NCI-H2171 (cell line): Measurements from ENCODE around the gene INSIG1.

ENCODE experiments used
- DNase-seq: peaks from one replicate; lab custom pipeline; 2025; lab: John Stamatoyannopoulos, UW

INSIG1 gene

GRCh38 chr7:155303039-155303593 is 5.4 kb downstream of the INSIG1 start:
- no peak for DNase-seq

DNA sequence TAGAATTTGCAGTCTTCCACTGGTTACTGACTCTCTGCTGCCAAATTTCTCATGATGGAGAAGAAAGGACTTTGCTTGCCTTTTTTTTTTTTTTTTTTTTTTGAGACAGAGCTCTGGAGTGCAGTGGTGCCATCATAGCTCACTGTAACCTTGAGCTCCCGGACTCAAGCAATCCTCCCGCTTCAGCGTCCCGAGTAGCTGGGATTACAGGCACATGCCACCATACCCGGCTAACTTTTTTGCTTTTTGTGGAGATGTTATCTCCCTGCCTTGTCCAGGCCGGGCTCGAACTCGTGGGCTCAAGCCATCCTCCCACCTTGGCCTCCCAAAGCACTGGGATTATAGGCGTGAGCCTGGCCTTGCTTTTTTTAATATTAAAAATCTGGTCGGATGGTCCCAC is 6.2 kb downstream of the INSIG1 start:
- DNase-seq, result no peak

GRCh38 chr7:155305231-155305904 is 7.7 kb downstream of the INSIG1 start:
- DNase-seq, result no peak

DNA sequence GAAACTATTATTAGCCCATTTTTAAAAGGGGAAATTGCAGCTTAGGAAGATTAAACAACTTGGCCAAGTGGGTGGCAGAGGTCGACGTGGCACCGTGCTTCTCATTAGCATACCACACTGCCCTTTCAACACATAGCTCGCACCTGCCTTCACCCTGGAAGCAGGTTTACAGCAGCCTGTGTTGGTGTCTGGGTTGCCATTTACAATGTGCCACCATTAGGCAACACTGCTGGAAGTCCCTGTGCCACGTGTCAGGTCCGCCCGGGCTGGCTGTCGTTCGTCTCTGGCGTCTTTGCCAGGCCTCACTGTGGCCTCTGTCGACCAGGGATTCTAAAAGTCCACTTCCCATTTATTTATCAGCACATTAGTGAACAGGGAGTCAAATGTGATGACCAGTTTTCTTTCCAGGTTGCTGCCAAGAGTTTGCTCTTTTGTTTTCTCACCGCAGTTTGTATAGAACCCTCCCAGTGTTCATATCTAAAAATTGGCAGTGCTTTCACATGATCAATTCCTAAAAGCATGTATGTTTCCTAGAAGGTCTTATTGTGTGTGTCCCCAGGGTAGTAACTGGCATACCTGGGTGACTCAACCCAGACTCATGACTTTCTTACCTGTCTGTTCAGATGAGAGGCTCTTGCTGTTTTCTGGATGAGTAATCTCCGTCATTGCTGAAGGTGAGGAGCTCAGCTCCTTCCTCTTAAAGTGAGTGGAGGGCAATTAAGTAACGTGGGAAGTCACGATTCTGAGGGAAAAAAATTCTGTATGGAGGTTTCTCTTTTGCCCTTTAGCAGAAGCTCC is 9.2 kb downstream of the INSIG1 start:
- no peak for DNase-seq

GRCh38 chr7:155308330-155309020 is 10.8 kb downstream of the INSIG1 start:
- no peak for DNase-seq

- DNase-seq, result no peak
Measured at GRCh38 chr7:155309021-155309338, 11.3 kb downstream of the INSIG1 start.

- no peak for DNase-seq
Measured at GRCh38 chr7:155310425-155311114, 12.9 kb downstream of the INSIG1 start.

DNA sequence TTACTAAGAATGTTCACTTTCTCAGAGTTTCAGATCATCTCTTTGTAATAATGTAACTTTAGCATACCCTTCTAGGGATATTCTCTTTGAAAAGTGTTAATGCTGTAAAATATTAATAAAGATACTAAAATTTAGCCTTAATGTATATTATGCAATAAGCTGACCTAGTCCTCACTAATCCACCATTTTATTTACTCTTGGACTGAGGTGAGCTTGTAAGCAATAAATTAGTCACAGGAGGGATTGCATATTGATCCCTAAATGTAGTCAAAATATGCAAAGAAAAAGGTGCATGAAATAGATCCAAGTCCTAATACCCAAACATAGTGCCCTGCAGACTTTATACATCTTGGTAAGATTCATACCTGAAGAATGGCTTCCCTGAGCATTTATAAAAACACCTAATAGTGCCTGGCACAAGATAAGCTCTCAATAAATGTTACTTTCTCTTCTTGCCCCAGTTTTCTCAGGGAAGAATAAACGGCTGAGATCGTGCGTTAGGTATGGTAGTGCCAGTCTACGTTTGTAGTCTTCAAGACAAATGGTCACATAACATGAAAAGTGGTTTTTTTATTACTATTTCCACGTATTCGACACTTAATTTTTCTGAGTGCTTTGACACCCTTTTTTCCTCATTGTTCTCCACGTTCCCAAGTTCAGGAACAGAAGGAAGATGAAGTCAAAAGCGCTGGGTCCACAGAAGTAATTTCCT is 14.3 kb downstream of the INSIG1 start:
- DNase-seq, result no peak

GRCh38 chr7:155312633-155313032 is 15.0 kb downstream of the INSIG1 start:
- DNase-seq, result no peak

- no peak for DNase-seq
Measured at GRCh38 chr7:155313096-155313495, 15.4 kb downstream of the INSIG1 start.

DNA sequence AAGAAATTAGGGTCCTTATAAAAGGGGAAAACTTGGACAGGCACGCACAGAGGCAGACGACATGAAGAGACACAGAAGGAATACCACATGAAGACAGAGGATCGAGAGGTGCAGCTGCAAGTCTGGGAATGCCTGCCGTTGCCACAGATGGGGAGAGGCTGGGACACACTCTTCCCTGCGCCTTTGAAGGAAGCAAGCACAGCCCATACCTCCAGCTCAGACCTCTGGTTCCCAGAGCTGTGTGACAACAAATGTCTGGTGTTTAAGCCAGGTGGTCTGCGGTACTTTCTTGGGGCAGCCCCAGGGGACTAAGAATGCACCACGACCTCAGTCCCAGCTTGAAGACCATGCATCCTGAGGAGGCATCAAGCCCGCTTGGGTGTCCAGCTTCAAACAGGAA is 18.3 kb downstream of the INSIG1 start:
- no peak for DNase-seq

- no peak for DNase-seq
Measured at GRCh38 chr7:155316427-155317113, 18.9 kb downstream of the INSIG1 start.

DNA sequence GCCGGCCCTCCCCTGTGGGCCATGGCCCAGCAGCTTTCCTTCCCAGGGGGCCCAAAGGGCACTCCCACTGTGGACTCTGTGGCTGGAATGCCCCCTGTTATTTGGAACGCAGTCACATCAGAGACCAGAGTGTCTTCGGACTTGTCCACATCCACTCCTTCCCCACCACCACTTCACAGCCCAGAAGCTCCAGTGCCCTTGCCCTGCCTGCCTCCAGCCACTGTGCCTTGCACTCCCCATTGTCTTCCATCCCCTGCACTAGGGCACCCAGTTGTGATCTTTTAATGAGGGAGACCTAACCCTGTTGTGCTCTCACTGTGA is 19.4 kb downstream of the INSIG1 start:
- no peak for DNase-seq

- DNase-seq, result no peak
Measured at GRCh38 chr7:155318245-155318644, 20.6 kb downstream of the INSIG1 start.

- DNase-seq, result no peak
Measured at GRCh38 chr7:155322530-155322929, 24.9 kb downstream of the INSIG1 start.

GRCh38 chr7:155323001-155323638 is 25.4 kb downstream of the INSIG1 start:
- DNase-seq, result no peak

- no peak for DNase-seq
Measured at GRCh38 chr7:155324012-155324917, 26.6 kb downstream of the INSIG1 start.

GRCh38 chr7:155324918-155325235 is 27.2 kb downstream of the INSIG1 start:
- DNase-seq, result no peak

DNA sequence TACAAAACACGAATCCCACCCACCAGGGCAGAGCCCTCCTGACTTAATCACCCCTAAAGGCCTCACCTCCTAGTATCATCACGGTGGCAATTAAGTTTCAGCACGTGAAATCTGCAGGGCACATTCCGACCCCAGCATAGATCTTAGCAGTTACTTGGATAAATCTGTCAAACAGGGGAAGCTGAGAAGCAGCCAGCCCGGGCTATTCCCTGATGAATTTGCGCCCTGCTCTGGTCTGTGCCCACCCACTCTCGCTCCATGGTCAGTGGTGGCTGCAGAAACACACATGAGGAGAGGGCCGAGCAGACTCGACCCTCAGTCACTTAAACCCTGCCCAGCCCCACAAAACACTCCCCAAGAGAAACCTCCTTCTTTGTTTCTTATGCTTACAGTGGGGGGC is 28.7 kb downstream of the INSIG1 start:
- DNase-seq, result no peak
